COLO668 (cell line): Measurements from ENCODE around the gene MORN1.

Experiments
- DNase-seq: peaks from one replicate; lab custom pipeline; 2025; ENCODE audit not compliant: unreplicated experiment; lab: John Stamatoyannopoulos, UW

Gene MORN1

DNA sequence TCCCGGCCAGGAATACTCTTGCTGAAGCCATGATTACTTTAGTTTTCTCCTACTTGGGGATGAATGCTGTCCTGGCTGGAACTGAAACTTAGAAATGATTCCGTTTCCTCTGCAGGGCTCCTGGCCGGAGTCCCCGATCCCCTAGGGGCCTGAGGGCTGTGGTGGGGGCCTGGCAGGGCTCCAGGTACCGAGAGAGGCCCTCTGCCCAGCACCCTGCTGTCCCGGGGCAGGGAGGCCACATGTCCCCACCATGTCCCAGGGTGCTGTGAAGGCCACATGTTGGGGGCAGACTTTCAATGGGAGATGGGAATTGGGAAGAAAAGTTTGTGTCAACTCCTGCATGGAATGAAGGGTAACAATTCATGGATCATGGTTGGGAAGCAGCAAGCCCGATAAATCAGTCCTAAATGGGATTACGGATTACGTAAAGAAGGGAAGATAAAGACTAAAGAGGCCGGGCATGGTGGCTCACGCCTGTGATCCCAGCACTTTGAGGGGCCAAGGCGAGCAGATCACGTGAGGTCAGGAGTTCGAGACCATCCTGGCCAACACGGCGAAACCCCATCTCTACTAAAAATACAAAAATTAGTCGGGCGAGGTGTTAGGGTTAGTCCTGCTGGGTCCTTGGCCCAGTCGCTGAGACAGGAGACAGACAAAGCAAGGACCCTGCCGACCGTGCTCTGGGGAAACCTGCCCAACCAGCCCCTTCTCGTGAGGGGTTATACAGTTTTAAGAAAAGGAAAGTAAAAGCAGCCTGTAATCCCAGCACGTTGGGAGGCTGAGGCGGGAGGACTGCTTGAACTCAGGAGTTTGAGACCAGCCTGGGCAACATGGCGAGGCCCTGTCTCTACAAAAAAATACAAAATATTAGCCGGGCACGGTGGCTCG, 37.6 kb downstream of the MORN1 start:
- DNase-seq, result no peak

DNA sequence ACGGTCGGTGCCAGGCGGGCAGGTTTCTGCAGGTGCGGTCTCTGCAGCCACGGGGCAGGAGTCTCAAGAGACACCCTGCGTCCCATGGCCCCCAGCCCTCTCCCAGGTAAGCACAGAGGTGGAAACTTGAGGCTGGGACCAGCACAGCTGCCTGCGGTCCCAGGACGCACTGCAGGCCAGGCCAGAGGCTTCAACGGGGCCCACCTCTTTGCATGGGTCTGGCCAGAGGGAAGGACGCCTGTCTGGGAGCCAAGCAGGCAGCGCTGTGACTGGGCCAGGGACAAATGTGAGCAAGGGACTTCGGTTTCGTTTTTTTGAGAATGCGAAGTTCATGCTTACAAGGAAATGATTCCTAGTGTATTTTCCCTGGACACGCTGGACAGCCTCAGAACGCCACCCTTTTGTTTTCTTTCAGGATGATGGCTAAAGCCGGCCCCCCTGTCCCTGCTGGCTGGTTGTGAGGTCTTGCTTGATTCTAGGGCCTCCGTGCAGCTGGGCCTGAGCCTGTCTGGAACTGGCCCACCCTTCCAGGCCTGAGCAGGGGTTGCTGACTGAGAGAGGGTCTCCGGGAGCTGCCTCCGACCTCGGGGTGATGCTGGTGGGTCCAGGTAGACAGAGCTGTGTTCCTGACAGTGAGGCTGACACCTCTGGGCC, 38.3 kb downstream of the MORN1 start:
- DNase-seq, result no peak

DNA sequence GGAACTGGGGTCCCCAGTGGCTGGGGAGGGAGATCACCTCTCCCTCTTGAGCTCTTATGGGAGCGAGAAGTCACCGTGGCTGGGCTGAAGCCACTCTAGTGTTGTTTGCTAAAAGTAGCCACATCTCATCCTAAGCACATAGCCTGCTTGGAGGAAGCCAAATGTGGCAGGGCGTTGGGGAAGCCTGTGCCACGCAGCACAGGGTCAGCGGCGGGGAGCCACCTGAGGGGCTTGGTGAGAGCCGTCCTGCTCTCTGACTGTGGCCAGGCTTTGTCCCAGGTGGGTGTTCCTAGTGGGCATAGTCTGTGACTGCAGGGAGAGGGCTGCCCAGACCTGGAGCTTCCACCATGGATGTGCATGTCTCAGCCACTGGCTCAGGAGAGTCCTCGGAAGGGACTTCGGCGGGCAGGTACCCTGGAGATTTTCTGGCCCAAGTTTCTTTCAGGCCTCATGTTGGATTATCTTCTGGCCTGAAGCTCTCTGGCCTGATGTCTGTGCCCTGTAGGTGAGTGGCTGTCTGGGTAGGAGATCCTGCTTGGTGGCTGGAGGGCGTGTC, 38.9 kb downstream of the MORN1 start:
- DNase-seq, result no peak

DNA sequence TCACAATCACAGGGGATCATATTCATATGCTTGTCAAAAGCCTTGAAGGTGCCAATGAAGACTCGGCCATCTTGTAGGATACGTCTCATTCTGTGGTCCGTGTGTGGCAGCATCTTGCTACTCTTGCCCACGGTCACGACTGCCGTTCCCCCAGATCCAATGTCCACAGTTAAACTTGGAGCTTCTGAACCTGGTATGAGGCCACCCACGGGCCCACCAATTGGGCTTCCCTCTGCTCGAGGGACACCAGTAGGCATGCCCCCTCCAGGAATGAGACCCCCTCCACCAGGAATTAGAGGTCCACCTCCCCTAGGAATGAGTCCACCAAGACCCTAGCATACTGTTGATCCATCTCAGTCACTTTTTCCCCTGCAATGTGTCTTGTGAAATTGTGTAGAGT, 39.6 kb downstream of the MORN1 start:
- no peak for DNase-seq

DNA sequence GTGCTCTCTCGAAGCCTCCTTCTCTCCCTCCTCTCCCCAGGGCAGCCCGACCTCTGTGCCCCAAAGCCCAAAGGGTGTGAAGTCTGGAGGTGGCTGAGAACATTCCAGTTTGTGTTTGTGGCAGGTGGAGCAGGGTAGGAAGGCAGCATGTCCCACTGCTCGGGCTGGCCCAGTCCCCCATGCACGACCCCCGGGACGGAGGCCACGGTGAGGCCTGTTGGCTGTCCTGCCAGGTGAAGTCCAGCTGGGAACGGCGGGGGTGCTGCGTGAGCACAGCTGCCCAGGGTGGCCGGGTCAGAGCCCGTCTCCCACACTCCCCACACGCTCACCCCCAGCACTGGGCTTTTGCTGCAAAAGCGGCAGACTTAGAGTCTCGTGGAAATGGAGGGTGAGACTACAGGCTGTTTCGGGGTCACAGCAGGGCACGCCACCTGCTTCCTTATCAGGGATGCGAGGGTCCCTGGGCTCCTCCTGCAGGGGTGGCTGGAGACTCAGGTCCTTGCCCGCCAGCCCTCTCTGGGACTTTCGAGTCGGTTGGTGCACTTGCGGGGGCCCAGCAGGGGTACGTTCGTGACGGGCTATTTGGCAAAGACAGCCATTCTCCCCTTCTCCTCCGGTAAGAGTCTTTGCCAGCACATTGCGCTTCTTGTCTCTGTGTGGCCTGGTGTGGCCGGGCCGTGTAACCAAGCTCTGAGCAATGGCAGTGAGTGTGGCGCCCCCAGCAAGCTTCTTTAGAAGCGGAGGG, 40.3 kb downstream of the MORN1 start:
- DNase-seq, result no peak

DNA sequence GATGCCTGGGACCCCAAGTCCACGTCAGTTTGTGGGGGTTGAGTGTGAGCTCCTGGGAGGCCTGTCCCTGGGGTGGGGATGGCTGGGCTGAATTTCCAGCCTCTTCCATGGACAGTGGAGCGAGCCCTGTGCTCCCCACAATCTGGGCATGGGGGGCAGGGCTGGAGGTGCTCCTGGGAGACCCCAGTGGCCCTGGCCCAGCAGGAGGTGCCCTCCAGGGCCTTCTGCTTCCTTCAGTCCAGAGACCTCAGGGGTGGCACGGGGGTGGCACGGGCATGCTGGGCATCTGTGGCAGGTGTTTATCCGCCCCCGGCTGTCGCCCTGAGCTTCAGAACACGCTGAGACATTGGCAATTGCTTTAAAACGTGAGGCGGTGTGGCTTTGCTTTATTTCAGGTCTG, 40.9 kb downstream of the MORN1 start:
- DNase-seq, result no peak

DNA sequence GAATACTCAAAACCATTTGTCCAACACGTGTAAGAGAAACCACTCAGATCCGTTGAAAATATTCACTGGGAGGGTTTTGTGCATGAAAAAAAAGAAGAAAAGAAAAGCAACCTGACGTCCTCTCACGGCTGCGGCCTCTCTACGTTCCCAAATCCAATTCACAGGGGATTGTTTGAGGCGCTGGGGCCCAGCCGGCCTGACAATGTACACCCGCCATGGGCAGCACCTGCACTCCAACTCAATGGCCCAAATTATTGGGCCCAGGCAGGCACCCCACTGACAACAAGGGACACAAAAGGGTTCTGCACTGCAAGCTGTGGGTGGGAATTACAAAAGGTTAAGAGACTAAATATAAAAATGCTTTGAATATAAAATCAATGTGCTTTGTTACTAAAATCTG, 41.5 kb downstream of the MORN1 start:
- no peak for DNase-seq

DNA sequence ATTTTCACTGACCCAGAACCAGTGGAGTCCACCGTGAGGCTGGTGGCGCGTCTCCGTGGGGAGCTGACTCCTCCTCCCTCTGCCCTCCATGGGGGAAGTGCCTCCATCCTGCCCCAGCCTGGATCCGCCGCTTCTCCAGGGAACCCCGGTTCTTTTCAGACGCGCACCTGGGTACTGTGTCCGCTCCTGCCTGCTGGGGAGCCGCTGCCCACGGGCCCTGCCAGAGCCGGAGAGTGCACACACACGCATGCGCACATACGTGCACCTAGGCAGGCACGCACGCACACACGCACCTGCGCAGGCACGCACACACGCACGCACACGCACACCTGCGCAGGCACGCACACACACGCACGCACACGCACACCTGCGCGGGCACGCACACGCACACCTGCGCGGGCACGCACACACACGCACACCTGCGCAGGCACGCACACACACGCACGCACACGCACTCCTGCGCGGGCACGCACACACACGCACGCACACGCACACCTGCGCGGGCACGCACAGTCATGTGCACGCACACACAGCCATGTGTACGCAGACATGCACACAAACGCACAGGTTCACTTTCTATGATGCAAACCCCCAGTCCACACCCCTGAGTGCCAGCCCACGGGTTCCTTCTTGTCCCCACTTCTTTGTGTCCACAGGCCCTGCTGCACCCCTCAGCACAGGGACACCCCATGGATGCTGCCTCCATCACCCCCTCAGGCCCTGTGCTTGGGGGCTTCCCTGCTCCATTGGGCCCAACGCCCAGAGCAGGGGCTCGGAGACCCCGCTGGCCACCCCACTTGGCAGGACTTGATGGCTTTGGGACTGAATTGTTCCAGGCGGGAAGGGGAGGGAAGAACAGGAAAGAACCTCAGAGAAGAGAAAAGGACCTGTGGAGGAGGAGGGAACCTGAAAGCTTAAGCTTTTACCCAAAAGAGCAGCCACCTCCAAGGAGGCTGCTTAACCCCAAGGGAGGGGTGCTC, 42.7 kb downstream of the MORN1 start:
- DNase-seq, result no peak

DNA sequence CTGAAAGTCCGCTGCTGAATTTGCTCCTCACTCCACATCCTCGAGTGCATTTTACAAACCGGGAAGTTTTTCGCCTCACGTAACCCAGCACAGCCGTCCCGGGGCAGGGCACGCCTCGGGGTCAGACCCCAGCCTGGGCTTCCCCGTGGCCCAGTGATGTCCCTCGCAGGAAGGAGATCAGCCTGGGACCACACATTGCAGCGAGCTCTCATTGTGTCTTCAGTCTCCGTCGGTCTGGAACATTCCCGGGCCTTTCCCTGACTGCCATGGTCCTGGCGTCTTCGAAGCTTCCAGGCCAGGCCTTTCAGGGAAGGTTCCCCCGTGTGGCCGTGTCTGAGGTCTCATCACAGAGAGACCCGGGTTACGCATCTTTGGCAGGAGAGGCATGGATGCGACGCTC, 43.5 kb downstream of the MORN1 start:
- no peak for DNase-seq

DNA sequence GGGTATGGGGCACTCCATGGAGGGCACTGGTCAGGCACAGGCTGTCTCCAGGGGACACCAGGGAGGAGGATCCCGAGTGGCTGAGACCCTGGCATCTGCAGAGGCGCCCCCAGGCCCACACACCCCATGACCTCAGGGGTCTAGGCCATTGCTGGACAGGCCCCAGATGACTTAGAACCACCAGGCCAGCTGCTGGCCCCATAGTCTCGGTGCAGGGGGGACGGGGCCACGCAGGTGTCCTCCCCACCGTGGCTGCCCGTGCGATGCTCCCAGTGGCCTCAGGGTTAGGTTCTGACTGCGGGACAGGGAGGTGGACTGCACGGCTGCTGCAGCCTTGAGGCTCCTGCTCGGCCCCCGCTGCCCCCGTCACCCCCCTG, 44.0 kb downstream of the MORN1 start:
- DNase-seq, result no peak

DNA sequence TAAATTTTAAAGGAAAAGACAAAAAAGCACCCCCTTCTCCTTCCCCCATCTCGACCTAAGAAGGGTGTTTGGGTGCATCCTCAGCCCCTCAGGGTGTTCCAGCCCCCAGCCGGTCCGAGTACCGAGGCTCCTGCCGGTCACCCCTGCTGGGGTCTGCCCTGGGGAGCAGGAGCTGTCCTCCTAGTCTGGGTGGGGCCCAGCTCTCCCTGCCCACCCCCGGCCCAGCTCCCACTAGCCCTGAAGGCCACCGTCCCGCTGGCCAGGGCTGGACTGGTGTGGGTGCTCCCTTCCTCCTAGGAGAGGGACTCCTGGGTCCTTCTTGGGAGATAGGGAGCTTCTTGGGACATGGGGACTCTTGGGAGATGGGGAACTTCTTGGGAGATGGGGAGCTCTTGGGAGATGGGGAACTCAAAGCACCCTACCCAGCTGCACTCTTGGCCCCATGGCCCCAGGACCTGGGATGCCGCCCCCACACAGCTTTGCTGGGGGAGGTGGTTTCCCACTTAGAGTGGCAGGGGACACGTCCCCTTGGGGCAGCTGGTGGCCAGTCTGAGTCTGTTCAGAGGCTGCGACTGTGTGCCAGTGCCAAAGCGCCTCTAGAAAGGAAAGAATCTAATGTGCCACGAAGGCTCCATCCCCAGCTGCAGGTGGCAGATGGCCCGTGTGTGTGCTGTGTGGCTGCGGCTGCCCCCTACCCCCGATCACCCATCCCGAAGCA, 44.5 kb downstream of the MORN1 start:
- DNase-seq, result no peak

DNA sequence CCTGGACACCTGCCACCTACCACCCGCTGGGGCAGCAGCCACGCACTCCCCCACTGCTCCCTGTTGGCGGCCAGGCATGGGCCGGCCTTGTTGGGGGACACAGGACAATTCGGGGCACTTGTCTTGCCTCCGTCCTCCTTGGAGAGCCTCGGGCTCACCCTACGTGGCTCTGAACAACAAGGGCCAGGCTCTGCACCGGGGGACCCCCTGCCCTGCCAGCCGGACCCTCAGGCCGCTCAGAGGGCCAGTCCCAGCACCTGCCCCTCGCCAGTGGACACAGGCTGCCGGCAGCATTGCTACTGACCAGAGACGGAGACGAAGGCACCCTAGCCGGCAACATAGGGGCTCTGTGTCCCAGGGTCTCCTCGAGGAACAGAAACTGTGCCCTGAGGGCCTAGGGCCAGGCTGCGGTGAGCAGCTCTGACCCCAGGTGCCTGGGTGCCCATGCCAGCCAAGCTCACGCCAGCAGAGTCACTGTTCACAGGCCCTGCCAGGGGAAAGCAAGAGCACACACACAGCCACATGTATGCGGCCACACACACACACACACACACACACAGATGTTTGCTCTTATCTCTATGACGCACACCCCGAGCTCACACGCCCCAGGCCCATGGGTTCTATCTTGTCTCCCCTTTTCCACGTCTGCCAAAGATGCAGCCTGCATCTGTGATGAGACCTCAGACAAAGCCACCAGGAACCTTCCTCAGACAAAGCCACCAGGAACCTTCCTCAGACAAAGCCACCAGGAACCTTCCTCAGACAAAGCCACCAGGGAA, 45.9 kb downstream of the MORN1 start:
- no peak for DNase-seq

DNA sequence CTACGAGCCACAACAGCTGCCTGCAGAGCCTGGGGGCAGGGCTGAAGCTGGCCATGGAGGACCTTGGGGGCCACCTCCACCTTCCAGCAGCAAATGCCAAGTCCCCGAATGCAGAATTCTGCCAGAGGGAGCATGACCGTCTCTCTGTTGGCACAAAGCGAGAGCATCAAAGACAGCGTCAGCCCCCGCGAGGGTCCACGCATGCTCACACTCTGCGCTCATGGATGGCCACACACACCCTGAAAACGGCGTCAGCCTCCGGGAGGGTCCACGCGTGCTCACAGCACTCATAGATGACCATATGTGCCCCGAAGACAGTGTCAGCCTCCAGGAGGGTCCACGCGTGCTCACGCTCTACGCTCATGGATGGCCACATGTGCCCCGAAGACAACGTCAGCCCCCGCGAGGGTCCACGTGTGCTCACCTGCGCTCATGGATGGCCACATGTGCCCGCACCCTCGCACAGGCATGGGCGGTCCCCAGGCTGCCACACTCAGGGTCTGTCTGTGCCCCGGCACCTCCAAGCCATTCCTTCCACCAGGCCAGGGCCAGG, 46.5 kb downstream of the MORN1 start:
- no peak for DNase-seq

DNA sequence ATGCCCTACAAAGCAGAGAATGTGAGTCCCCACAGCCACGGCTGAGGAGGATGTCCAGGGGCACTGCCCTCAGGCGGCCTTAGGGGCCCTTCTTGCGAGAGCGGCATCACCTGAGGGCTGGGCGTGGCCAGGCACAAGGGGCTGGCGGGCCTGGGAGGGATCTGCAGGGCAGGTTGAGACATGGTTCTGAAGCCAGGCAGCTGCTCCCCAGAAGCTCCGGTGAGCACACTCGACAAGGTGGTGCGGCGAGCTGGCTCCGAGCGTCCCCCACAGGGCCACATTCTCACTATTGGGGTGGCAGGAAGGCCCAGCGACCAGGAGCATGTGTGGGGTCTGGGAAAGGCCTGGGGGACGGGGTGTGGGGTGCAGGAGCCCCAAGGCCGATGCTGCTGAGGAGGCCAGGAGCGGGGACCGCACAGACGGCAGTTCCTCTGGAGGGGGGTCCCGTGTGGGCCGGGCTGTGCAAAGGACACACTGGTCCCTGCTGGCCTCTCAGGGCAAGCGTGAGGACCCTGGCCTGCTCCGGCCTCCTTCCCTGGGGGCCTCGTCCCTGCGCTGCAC, 47.2 kb downstream of the MORN1 start:
- DNase-seq, result peak; percentile 43

DNA sequence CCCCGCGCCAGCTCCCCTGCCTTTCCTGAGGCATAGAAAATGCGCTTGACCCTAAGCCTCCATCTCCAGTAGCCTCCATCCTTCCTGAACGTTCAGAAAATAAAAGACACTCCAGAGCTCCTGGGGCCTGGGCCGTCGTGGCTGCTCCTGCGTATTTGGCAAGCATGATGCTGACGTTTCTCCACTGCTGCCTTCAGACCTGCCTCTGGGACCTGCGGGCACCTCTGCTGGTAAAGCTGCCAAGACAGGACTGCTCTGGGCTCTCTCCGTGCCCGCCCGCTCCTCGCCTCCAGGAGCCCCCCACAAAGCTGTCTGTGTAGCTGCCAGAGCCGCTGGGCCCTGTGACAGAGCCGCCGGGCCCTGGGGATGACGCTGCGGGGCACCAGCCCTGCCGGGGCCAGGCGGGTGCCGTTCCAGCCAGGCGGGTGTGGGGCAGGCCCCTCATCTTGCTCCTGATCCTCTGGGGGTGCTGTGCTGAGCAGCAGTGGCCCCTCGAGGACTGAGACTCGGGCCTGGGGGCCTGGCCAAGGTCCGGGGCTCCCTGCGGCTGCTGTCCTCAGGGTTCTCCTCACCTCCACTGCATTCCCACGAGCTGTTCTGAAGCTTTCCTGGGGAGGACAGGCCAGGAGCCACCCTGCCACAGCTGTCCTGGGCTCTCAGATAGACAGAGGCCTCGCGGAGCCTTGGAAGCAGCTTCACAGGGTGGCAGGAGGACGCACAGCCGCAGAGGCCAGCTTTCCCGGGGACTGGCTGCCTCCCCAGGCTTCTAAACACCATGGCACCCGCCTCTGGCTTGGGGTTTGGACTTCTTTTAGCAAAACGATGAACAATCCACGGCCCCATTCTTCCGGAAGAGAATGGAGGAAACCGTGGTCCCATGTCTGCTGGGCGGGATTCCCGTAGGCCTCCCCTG, 48.1 kb downstream of the MORN1 start:
- no peak for DNase-seq

DNA sequence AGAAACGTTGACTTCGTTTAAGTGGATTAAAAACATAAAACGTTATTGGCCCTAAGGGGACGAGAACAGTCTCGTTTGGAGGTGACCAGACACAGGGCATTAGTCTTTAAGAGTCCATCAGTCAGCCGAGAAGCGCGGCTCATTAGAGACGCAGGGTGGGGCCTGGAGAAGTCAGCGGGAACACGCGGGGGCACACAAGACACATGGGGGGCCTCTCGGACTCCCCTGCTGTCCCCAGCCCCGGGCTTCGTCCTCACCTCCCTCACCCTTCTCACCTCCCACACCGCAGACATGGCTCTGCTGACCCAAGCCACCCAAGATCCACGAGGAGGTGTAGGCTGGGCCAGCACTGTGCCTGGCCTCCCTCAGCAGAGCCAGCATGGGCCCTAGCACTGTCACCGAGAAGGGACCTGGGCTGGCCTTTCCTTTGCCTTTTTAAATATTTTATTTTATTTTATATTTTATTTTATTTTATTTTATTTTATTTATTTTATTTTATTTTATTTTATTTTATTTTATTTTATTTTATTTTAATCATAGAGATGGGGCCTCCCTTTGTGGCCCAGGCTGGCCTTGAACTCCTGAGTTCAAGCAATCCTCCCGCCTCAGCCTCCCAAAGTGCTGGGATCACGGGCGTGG, 48.9 kb downstream of the MORN1 start:
- DNase-seq, result no peak
